GM20000 (cell line): ENCODE measurements around the gene MAP2K3.

ENCODE experiments used
- DNase-seq: peaks from one replicate; pipeline ENCODE4 v3.0.0; 2012; ENCODE audit warnings: low spot score
- CTCF ChIP-seq: IDR thresholded peaks from 2 replicates; pipeline ENCODE4 v1.5.1; 2012; ENCODE audit warnings: mild to moderate bottlenecking, control low read depth; ENCODE audit errors: extremely low read depth, missing control alignments

The MAP2K3 gene

DNA sequence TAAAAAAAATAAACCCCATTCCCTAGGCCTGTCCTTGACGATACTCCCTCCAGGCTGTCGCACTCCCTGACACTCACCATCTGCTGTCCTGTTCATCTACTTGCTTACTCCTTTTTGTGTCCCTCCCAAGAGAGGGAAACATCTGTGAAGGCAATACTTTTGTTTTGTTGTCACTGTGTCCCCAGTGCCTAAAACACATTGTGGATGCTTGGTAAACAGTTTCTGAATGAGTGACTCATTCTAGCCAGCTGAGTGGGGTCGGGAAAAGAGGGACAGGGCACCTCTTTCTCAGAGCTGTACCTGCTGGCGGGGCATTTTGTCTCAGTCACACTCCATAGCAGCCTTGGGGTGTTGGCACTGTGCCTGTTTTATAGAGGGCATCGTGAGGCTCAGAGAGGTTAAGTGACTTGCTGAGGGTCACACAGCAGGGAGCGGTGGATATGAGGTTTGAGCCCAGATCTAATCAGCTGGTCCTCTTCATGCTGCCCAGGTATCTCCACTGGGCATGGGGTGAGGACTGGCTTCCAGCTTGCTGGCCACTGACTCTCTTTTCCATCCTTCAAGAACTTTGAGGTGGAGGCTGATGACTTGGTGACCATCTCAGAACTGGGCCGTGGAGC is 15.6 kb downstream of the MAP2K3 start:
- no peak for TF ChIP-seq CTCF
- DNase-seq: no peak

GRCh38 chr17:21300601-21301571 is 16.4 kb downstream of the MAP2K3 start:
- DNase-seq: no peak
- no peak for TF ChIP-seq CTCF

DNA sequence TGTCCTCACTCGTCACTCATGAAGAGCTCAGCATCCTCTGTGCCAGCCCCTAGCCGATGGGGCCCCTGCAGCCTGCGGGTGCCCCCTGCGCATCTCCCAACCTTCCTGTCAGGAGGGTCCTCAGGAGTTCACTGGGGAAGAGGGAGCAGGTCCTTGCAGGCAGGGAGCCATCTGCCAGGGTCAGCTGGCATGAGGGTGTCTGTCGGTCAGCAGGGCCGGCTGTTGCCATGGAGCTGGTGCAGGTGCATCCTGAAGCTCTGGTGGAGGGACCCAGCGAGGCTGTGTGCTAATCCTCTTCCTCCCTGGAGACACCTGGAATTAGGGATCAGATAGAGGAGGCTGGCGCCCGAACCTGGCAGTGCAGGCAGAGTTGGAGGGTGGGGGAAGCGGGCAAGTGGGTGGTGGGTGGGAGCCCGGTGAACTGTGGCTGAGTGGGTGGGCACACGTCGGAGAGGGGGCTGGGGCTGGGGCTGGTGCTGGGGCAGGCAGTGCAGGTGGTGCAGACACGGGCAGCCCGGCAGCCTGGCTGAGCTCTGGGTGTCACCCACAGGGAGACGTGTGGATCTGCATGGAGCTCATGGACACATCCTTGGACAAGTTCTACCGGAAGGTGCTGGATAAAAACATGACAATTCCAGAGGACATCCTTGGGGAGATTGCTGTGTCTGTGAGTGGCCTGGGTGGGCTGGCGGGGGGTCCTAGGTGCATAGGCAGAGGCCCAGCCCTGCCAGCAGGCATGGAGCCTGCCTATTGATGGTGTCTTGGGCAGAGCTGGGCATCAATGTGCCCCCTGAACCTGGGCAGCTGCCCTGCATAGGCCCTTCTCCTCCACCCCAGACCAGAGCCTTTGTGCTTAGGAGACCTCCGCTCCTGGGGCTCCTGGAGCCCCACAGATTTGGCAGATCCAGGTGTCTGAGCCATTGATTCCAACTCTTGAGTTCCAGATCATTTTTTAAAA is 17.4 kb downstream of the MAP2K3 start:
- no peak for DNase-seq
- no peak for TF ChIP-seq CTCF

GRCh38 chr17:21302711-21303425 is 18.4 kb downstream of the MAP2K3 start:
- no peak for TF ChIP-seq CTCF
- DNase-seq: no peak

DNA sequence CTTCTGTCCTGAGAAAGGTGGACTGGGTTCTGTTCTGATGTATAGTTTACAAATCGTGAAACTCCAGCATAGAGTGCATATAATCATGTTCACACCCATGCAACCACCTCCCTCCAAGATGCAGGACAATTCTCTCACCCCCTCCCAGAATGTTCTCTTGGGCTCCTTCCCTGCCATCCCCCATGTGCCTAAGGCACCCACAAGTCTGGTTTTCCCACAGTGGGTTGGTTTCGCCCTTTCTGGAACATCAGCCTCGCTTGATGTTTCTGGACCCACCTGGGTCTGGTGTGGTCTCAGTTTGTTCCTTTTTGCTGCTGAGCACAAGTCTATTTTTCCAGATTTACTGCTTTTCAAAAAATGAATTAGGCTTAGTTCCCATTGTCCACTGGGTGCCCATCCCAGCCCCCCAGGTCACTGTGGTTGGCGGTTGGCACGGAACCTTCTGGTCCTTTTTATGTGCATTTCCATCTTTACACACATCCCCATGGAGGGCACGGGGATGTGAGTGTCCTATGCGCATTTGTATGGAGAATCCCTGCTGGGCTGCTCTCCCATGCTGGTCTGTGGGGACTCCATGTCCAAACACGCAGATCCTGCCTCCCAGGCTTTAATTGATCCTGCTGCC is 19.0 kb downstream of the MAP2K3 start:
- DNase-seq: no peak

More for the DNA sequence above, 19.0 kb downstream of the MAP2K3 start:
- no peak for TF ChIP-seq CTCF
